GM19025 (cell line): ENCODE data around the gene TOX2.
A peak's percentile ranks its signal among the peaks of the same experiment; 100 is the strongest.

ENCODE experiments used
- ATAC-seq: cut with Tn5 transposase; IDR thresholded peaks from one replicate; pipeline ENCODE4 v1.9.1; 2021; ENCODE audit warnings: mild to moderate bottlenecking, low read depth, moderate library complexity; ENCODE audit not compliant: unreplicated experiment

The TOX2 gene

GRCh38 chr20:43955062-43955749, 40.6 kb downstream of the TOX2 start:
- peak; percentile 61 for ATAC-seq

GRCh38 chr20:43955750-43956191, 41.1 kb downstream of the TOX2 start:
- ATAC-seq = no peak

- no peak for ATAC-seq
These were observed 42.7 kb downstream of the TOX2 start for GRCh38 chr20:43957392-43957791.

GRCh38 chr20:43958626-43959025, 44.0 kb downstream of the TOX2 start:
- no peak for ATAC-seq

- no peak for ATAC-seq
These were observed 44.6 kb downstream of the TOX2 start for GRCh38 chr20:43959079-43959919.

- ATAC-seq = no peak
These were observed 45.2 kb downstream of the TOX2 start for GRCh38 chr20:43959920-43960227.

GRCh38 chr20:43960231-43960630, 45.6 kb downstream of the TOX2 start:
- ATAC-seq = no peak

- ATAC-seq = no peak
These were observed 46.5 kb downstream of the TOX2 start for GRCh38 chr20:43961116-43961515.

- no peak for ATAC-seq
These were observed 47.2 kb downstream of the TOX2 start for GRCh38 chr20:43961541-43962471.

- no peak for ATAC-seq
These were observed 47.9 kb downstream of the TOX2 start for GRCh38 chr20:43962530-43962929.

GRCh38 chr20:43963233-43963632, 48.6 kb downstream of the TOX2 start:
- no peak for ATAC-seq

GRCh38 chr20:43963872-43964791, 49.5 kb downstream of the TOX2 start:
- no peak for ATAC-seq

- ATAC-seq = no peak
These were observed 53.8 kb downstream of the TOX2 start for GRCh38 chr20:43968341-43969000.

GRCh38 chr20:43969028-43969447, 54.4 kb downstream of the TOX2 start:
- ATAC-seq = no peak

- ATAC-seq = no peak
These were observed 55.0 kb downstream of the TOX2 start for GRCh38 chr20:43969501-43970182.

GRCh38 chr20:43971267-43971666, 56.6 kb downstream of the TOX2 start:
- ATAC-seq = no peak

GRCh38 chr20:43972051-43972450, 57.4 kb downstream of the TOX2 start:
- no peak for ATAC-seq

- no peak for ATAC-seq
These were observed 58.0 kb downstream of the TOX2 start for GRCh38 chr20:43972692-43973091.

GRCh38 chr20:43973231-43973630, 58.6 kb downstream of the TOX2 start:
- no peak for ATAC-seq
